Measurements from ENCODE around the gene NBAS. TPM values are rescaled to one million over a fixed set of nuclear protein-coding genes. Genes with fewer than 3 reads are reported as not detected.
A peak's percentile ranks its signal among the peaks of the same experiment; 100 is the strongest.

NBAS gene
- total and polyA plus RNA-seq, 9 of the 15 experiments (the other 6 are each of a cell fraction or from before 2014, with no cell fraction given): 15.3 to 94.4 (median 69.9) TPM

GRCh38 chr2:15555760-15556193 lies 5.4 kb downstream of the NBAS start (continued):
- no peak for TF ChIP-seq E2F5 (CRISPR knock-in tag; IDR thresholded peaks at IDR 0.05)
- no peak for TF ChIP-seq FOXM1 (IDR thresholded peaks at IDR 0.05; ENCODE audit: low read depth)
- no peak for TF ChIP-seq FOXM1 (CRISPR knock-in tag; IDR thresholded peaks at IDR 0.05; ENCODE audit: low read depth)
- TF ChIP-seq HMG20A (CRISPR knock-in tag; conservative IDR thresholded peaks at IDR 0.05): no peak
- no peak for TF ChIP-seq ZNF707 (CRISPR knock-in tag; conservative IDR thresholded peaks at IDR 0.05)
- no peak for TF ChIP-seq MTF1 (CRISPR knock-in tag; IDR thresholded peaks at IDR 0.05; ENCODE audit: borderline replicate concordance)
- peak; percentile 9; the same call in 1 of the 2 replicates for TF ChIP-seq ELF1 (tag; IDR thresholded peaks at IDR 0.05)
- no peak for TF ChIP-seq CHD2 (IDR thresholded peaks at IDR 0.05; ENCODE audit: low read depth, low read length)
- TF ChIP-seq KAT8 (IDR thresholded peaks at IDR 0.05; ENCODE audit: low read depth): no peak
- TF ChIP-seq MYC (IDR thresholded peaks at IDR 0.05; ENCODE audit: low read depth, low read length): no peak
- TF ChIP-seq MYC (CRISPR knock-in tag; IDR thresholded peaks at IDR 0.05; ENCODE audit: borderline replicate concordance, low read depth): 0 out of 2 replicates have a peak, but pooled peaks have one; percentile 25
- TF ChIP-seq RFX1 (IDR thresholded peaks at IDR 0.05): 0 out of 2 replicates have a peak, but pooled peaks have one; percentile 10
- TF ChIP-seq TFE3 (CRISPR knock-in tag; IDR thresholded peaks at IDR 0.05): no peak
- TF ChIP-seq HOXB6 (CRISPR knock-in tag; IDR thresholded peaks at IDR 0.05; ENCODE audit: borderline replicate concordance): no peak
- peak in 1 of 2 experiments; percentile 17; a peak in 1 of 4 replicates for TF ChIP-seq ZNF639 (CRISPR knock-in tag; conservative IDR thresholded peaks at IDR 0.05 in 1 of 2, IDR thresholded peaks at IDR 0.05 in 1 of 2)
- no peak for TF ChIP-seq PKNOX1 (IDR thresholded peaks at IDR 0.05)
- no peak for TF ChIP-seq BMI1 (IDR thresholded peaks at IDR 0.05; ENCODE audit: low read length)
- no peak for TF ChIP-seq IFI16 (CRISPR knock-in tag; IDR thresholded peaks at IDR 0.05)
- TF ChIP-seq POLR2G (IDR thresholded peaks at IDR 0.05; ENCODE audit: low read depth, low read length): no peak
- no peak for TF ChIP-seq NCOA6 (IDR thresholded peaks at IDR 0.05)
- no peak for TF ChIP-seq GMEB1 (CRISPR knock-in tag; IDR thresholded peaks at IDR 0.05)
- no peak; the same call in 1 of the 2 replicates for TF ChIP-seq ZBTB9 (CRISPR knock-in tag; IDR thresholded peaks at IDR 0.05)

All from K562 (cell line).